ENCODE data around the gene ITGB1BP1. TPM values are rescaled to one million over a fixed set of nuclear protein-coding genes. Genes with fewer than 3 reads are reported as not detected.

ITGB1BP1 gene
- total RNA-seq, 2 experiments from 2014 or later = 24.4 to 25.0 TPM

GRCh38 chr2:9461079-9461478 lies 37.8 kb upstream of the ITGB1BP1 start:
- H3K9me3 ChIP-seq (ENCODE audit: control insufficient read depth in 1 of 2, insufficient read depth in 1 of 2, low read length in 2 of 2) = no peaks in the 10 kb centered on the region
- H3K27ac ChIP-seq (ENCODE audit: low read depth in 1 of 2, low read length in 2 of 2) = no peak overlapping the region
- no peaks in the 10 kb centered on the region for H3K4me1 ChIP-seq (ENCODE audit: insufficient read depth, low read length)
- Mint-ChIP-seq H3K9me3 (no peaks in the 10 kb centered on the region), H3K27me3 (no peaks in the 10 kb centered on the region), H3K36me3 (ENCODE audit: low read depth) (peaks cover 75% of the 10 kb centered on the region), H3K27ac (no peak overlapping the region), H3K4me3 (no peak overlapping the region), H3K4me1 (ENCODE audit: low read depth) (no peaks in the 10 kb centered on the region)
- no peak for DNase-seq
- CTCF ChIA-PET = no interaction called here
- peaks cover 43% of the 10 kb centered on the region for H3K36me3 ChIP-seq (ENCODE audit: insufficient read depth, low read length)
- intact Hi-C loops (cut with DNase I, micrococcal nuclease) = no loop called here
- ATAC-seq (ENCODE audit: poor library complexity) = no peak
- no peak overlapping the region for H3K4me3 ChIP-seq (ENCODE audit: low read length)
- POLR2A ChIA-PET = no interaction called here
- H3K27me3 ChIP-seq (ENCODE audit: control insufficient read depth in 1 of 2, insufficient read depth in 2 of 2, low read length in 2 of 2) = no peaks in the 10 kb centered on the region
- no peak for TF ChIP-seq CTCF (IDR thresholded peaks at IDR 0.05)

GRCh38 chr2:9460441-9461017 lies 37.2 kb upstream of the ITGB1BP1 start:
- POLR2A ChIA-PET = no interaction called here
- H3K4me1 ChIP-seq (ENCODE audit: insufficient read depth, low read length) = no peaks in the 10 kb centered on the region
- no peak overlapping the region for H3K27ac ChIP-seq (ENCODE audit: low read depth in 1 of 2, low read length in 2 of 2)
- ATAC-seq (ENCODE audit: poor library complexity) (no peak), DNase-seq (no peak)
- no peaks in the 10 kb centered on the region for H3K9me3 ChIP-seq (ENCODE audit: control insufficient read depth in 1 of 2, insufficient read depth in 1 of 2, low read length in 2 of 2)
- peaks cover 75% of the 10 kb centered on the region for H3K36me3 Mint-ChIP-seq (ENCODE audit: low read depth)
- intact Hi-C loops (cut with DNase I, micrococcal nuclease) = no loop called here
- TF ChIP-seq CTCF (IDR thresholded peaks at IDR 0.05) = no peak
- CTCF ChIA-PET = no interaction called here
- H3K27me3 ChIP-seq (ENCODE audit: control insufficient read depth in 1 of 2, insufficient read depth in 2 of 2, low read length in 2 of 2) = no peaks in the 10 kb centered on the region
- H3K36me3 ChIP-seq (ENCODE audit: insufficient read depth, low read length) = peaks cover 39% of the 10 kb centered on the region
- H3K4me3 ChIP-seq (ENCODE audit: low read length) = no peak overlapping the region
- no peaks in the 10 kb centered on the region for H3K27me3 Mint-ChIP-seq
- H3K27ac Mint-ChIP-seq = no peak overlapping the region
- H3K4me3 Mint-ChIP-seq = no peak overlapping the region
- no peaks in the 10 kb centered on the region for H3K9me3 Mint-ChIP-seq
- H3K4me1 Mint-ChIP-seq (ENCODE audit: low read depth) = no peaks in the 10 kb centered on the region

GRCh38 chr2:9451231-9451630 lies 27.9 kb upstream of the ITGB1BP1 start:
- TF ChIP-seq CTCF (IDR thresholded peaks at IDR 0.05) = no peak
- Histone ChIP-seq H3K9me3 (ENCODE audit: control insufficient read depth in 1 of 2, insufficient read depth in 1 of 2, low read length in 2 of 2) (no peaks in the 10 kb centered on the region), H3K4me3 (ENCODE audit: low read length) (no peak overlapping the region), H3K27ac (ENCODE audit: low read depth in 1 of 2, low read length in 2 of 2) (no peak overlapping the region), H3K4me1 (ENCODE audit: insufficient read depth, low read length) (no peaks in the 10 kb centered on the region), H3K27me3 (ENCODE audit: control insufficient read depth in 1 of 2, insufficient read depth in 2 of 2, low read length in 2 of 2) (no peaks in the 10 kb centered on the region), H3K36me3 (ENCODE audit: insufficient read depth, low read length) (peaks cover 42% of the 10 kb centered on the region)
- ATAC-seq (ENCODE audit: poor library complexity) = no peak
- ChIA-PET POLR2A (no interaction called here), CTCF (no interaction called here)
- Mint-ChIP-seq H3K27me3 (no peaks in the 10 kb centered on the region), H3K36me3 (ENCODE audit: low read depth) (peaks cover 59% of the 10 kb centered on the region), H3K9me3 (no peaks in the 10 kb centered on the region), H3K4me3 (no peak overlapping the region), H3K4me1 (ENCODE audit: low read depth) (no peaks in the 10 kb centered on the region), H3K27ac (no peak overlapping the region)
- no peak for DNase-seq
- intact Hi-C loops (cut with DNase I, micrococcal nuclease) = no loop called here
